ENCODE data around the gene ECE2. TPM values are rescaled to one million over a fixed set of nuclear protein-coding genes. Genes with fewer than 3 reads are reported as not detected.

The ECE2 gene
- polyA plus RNA-seq, 1 donor from 2014 or later, result 0.22 TPM

GRCh38 chr3:184234224-184234623 lies 41.6 kb upstream of the ECE2 start:
- Histone ChIP-seq H2AFZ (ENCODE audit: low read depth, low read length) (no peak overlapping the region), H3K9me3 (ENCODE audit: low read length) (no peaks in the 10 kb centered on the region), H3K27ac (ENCODE audit: low read length) (no peak overlapping the region), H3K9ac (ENCODE audit: low read length) (no peak overlapping the region), H3K4me2 (ENCODE audit: low read length) (no peak overlapping the region), H4K20me1 (ENCODE audit: insufficient read depth) (no peaks in the 10 kb centered on the region), H3K36me3 (ENCODE audit: insufficient read depth, low read length) (no peaks in the 10 kb centered on the region), H3K9me2 (ENCODE audit: insufficient read depth, low read length) (no peaks in the 10 kb centered on the region), H3K4me3 (ENCODE audit: low read length) (no peak overlapping the region), H3F3A (ENCODE audit: insufficient read depth, low read length, poor library complexity, severe bottlenecking) (no peaks in the 10 kb centered on the region), H3K27me3 (ENCODE audit: insufficient read depth, low read depth, low read length) (peaks cover 49% of the 10 kb centered on the region), H3K79me2 (replicated peaks; ENCODE audit: insufficient read depth, low read length) (no peaks in the 10 kb centered on the region)
- no peak for TF ChIP-seq TAF1 (IDR thresholded peaks at IDR 0.05; ENCODE audit: low read depth)
- no peak for TF ChIP-seq EZH2 (IDR thresholded peaks at IDR 0.05; ENCODE audit: borderline replicate concordance, insufficient read depth, low read length, poor library complexity, severe bottlenecking)
- TF ChIP-seq EP300 (conservative IDR thresholded peaks at IDR 0.05; ENCODE audit: poor library complexity, severe bottlenecking), result no peak
- no peak for TF ChIP-seq SMC3 (conservative IDR thresholded peaks at IDR 0.05; ENCODE audit: poor library complexity)

GRCh38 chr3:184234671-184235380 lies 41.0 kb upstream of the ECE2 start:
- Histone ChIP-seq H3K9ac (ENCODE audit: low read length) (no peak overlapping the region), H3K9me2 (ENCODE audit: insufficient read depth, low read length) (no peaks in the 10 kb centered on the region), H3K27ac (ENCODE audit: low read length) (no peak overlapping the region), H4K20me1 (ENCODE audit: insufficient read depth) (no peaks in the 10 kb centered on the region), H2AFZ (ENCODE audit: low read depth, low read length) (no peak overlapping the region), H3K4me3 (ENCODE audit: low read length) (no peak overlapping the region), H3K27me3 (ENCODE audit: insufficient read depth, low read depth, low read length) (peaks cover 43% of the 10 kb centered on the region), H3K4me2 (ENCODE audit: low read length) (no peak overlapping the region), H3K9me3 (ENCODE audit: low read length) (no peaks in the 10 kb centered on the region), H3K36me3 (ENCODE audit: insufficient read depth, low read length) (no peaks in the 10 kb centered on the region), H3K79me2 (replicated peaks; ENCODE audit: insufficient read depth, low read length) (no peaks in the 10 kb centered on the region), H3F3A (ENCODE audit: insufficient read depth, low read length, poor library complexity, severe bottlenecking) (no peaks in the 10 kb centered on the region)
- TF ChIP-seq RAD21 (conservative IDR thresholded peaks at IDR 0.05) (no peak), EP300 (conservative IDR thresholded peaks at IDR 0.05; ENCODE audit: poor library complexity, severe bottlenecking) (no peak), EZH2 (IDR thresholded peaks at IDR 0.05; ENCODE audit: borderline replicate concordance, insufficient read depth, low read length, poor library complexity, severe bottlenecking) (no peak), POLR2AphosphoS5 (IDR thresholded peaks at IDR 0.05) (no peak), TAF1 (IDR thresholded peaks at IDR 0.05; ENCODE audit: low read depth) (no peak), SMC3 (conservative IDR thresholded peaks at IDR 0.05; ENCODE audit: poor library complexity) (no peak), REST (IDR thresholded peaks at IDR 0.05; ENCODE audit: borderline replicate concordance) (no peak), MXI1 (conservative IDR thresholded peaks at IDR 0.05; ENCODE audit: poor library complexity, severe bottlenecking) (no peak), CTCF (IDR thresholded peaks at IDR 0.05; ENCODE audit: poor library complexity, severe bottlenecking) (no peak)
